PC-9 (cell line): Measurements from ENCODE around the gene CILP2.

Experiments used
- CTCF ChIP-seq: fragments of 200-600 bp; sonication (generic); conservative IDR thresholded peaks from 2 replicates; pipeline ENCODE4 v1.6.1; 2017; ENCODE audit warnings: mixed run types, antibody characterized with exemption, mild to moderate bottlenecking, moderate library complexity
- EZH2 ChIP-seq: fragments of 200-600 bp; sonication (generic); IDR thresholded peaks from 2 replicates; pipeline ENCODE4 v1.8.0; 2017; ENCODE audit warnings: antibody characterized with exemption, low read depth

GRCh38 chr19:19591133-19591825, 53.2 kb downstream of the CILP2 start:
- TF ChIP-seq CTCF: no peak
- no peak for TF ChIP-seq EZH2
